Spinal cord (tissue), 10 donors: ENCODE measurements around the gene HSDL2. TPM values are rescaled to one million over a fixed set of nuclear protein-coding genes. Genes with fewer than 3 reads are reported as not detected.
A peak's percentile ranks its signal among the peaks of the same experiment; 100 is the strongest.
"Not testable (repeated sequence)": the region's sequence is repeated elsewhere in the genome, so short reads cannot be mapped to it uniquely, and the experiment has no call there.

Experiments used
- DNase-seq, 6 donors: peaks; one replicate each; pipeline versions ENCODE4 v3.0.0 to v3.0.0-alpha.2; 2013 to 2015; ENCODE audit warnings: low spot score in 6 of 6, low read depth in 4 of 6
- H3K27ac ChIP-seq: one replicate; pipeline ENCODE4 v1.5.1; 2013; ENCODE audit warnings: low read depth, low read length, control low read depth
- H3K27me3 ChIP-seq: one replicate; pipeline ENCODE4 v1.6.1; 2013; ENCODE audit warnings: low read length; ENCODE audit not compliant: control insufficient read depth, insufficient read depth
- H3K36me3 ChIP-seq: one replicate; pipeline ENCODE4 v1.6.1; 2013; ENCODE audit warnings: low read length; ENCODE audit not compliant: control insufficient read depth, insufficient read depth
- H3K4me1 ChIP-seq: one replicate; pipeline ENCODE4 v1.6.1; 2013; ENCODE audit warnings: low read length; ENCODE audit not compliant: control insufficient read depth, insufficient read depth
- H3K4me3 ChIP-seq: one replicate; pipeline ENCODE4 v1.5.1; 2013; ENCODE audit warnings: low read depth, low read length, control low read depth
- H3K9me3 ChIP-seq: one replicate; pipeline ENCODE4 v1.6.1; 2013; ENCODE audit warnings: low read length; ENCODE audit not compliant: control insufficient read depth, insufficient read depth
- WGBS: methylation state at CpG from one replicate; pipeline ENCODE4 v1.1.5; 2013; ENCODE audit warnings: missing lambda C conversion rate; ENCODE audit not compliant: insufficient coverage; 5-methylcytosine and 5-hydroxymethylcytosine counted together
- polyA plus RNA-seq, 2 donors: library from polyadenylated mRNA; unstranded; fragments of 120-200 nt; gene quantifications; one replicate each; pipeline ENCODE4 v1.2.1, GENCODE V29; 2013; ENCODE audit not compliant: insufficient read length in 2 of 2
- total RNA-seq, 2 donors: library from RNA; depleted of rRNA in 1 of 2; stranded (reverse); fragments of 120-200 nt in 1 of 2; fragments of >200 nt in 1 of 2; gene quantifications; one replicate each; pipeline versions ENCODE4 v1.2.3 to v1.2.4, GENCODE V29; 2013 to 2014
- donor health status: healthy.

The HSDL2 gene
- total and polyA plus RNA-seq, 4 donors, result 47.7 to 62.7 (median 56.8) TPM

DNA sequence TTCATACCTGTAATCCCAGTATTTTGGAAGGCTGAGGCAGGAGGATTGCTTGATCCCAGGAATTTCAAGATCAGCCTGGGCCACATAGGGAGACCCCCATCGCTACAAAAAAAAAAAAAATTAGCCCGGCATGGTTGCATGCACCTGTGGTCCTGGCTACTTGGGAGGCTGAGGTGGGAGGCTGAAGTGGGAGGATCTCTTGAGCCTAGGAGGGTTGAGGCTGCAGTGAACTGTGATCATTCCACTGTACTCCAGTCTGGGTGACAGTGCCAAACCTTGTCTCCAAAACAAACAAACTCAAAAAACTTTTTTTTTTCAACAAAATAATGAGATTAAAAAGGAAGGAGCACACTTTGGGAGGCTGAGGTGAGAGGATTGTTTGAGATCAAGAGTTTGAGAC lies 120.9 kb downstream of the HSDL2 start:
- no peak for DNase-seq
- Histone ChIP-seq H3K27ac (no peak overlapping the region), H3K27me3 (no peaks in the 10 kb centered on the region), H3K36me3 (no peaks in the 10 kb centered on the region), H3K4me1 (no peaks in the 10 kb centered on the region), H3K4me3 (no peak overlapping the region), H3K9me3 (no peaks in the 10 kb centered on the region)
- no CpG with 5 or more reads among the region's 2 CpGs for WGBS

DNA sequence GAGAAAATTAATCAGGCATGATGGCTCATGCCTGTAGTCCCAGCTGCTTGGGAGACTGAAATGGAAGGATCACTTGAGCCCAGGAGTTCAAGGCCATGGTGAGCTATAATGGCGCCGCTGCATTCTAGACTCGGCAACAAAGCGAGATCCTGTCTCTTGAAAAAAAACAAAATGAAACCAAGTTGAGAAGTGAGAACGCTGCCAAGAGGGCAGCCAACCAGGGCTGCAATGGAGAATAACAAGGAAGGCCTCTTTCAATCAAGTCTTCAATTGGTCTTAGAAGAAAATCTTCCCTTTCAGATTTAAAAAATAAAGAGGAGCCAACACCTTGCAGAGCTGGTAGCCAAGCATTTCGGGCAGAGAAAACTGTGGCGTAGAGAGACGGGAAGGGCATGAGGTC lies 121.4 kb downstream of the HSDL2 start:
- Histone ChIP-seq H3K4me1 (no peaks in the 10 kb centered on the region), H3K36me3 (no peaks in the 10 kb centered on the region), H3K27ac (no peak overlapping the region), H3K27me3 (no peaks in the 10 kb centered on the region), H3K4me3 (no peak overlapping the region), H3K9me3 (no peaks in the 10 kb centered on the region)
- DNase-seq, result no peak
- 55% methylated on average over 7 of the region's 8 CpGs for WGBS

DNA sequence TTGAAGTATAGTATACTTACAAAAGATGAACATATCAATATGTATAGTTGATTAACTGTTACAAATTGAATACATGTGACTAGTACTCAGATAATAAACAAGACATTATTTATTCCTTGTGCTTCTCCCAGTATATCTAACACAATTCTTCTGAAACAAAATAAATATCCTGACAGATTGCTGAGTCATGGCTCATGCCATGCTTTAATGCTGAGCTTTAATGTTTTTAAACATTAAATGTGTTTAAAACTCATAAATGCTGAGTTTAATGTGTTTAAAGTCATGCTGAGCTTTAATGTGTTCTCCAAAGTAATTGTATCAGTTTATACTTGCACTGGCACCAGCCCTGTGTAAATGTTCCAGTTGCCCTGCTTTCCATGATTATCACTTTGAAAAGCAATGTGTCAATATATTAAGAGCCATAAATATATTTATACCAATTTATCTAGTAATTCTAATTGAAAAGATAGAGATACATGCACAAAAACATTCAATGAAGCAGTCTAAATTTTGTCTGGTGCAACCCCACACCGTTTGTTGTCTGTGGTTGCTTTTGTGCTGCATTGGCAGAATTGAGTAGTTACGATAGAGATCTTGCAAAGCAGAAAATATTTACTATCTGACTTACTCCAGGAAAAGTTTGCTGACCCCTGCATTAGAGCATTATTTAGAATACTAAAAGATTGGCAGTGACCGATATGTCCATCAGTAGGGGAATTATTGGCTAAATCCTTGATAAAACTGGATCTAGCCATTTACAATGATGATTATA lies 122.5 kb downstream of the HSDL2 start:
- no peaks in the 10 kb centered on the region for H3K9me3 ChIP-seq
- WGBS, result no CpG with 5 or more reads among the region's 3 CpGs
- no peaks in the 10 kb centered on the region for H3K36me3 ChIP-seq

DNA sequence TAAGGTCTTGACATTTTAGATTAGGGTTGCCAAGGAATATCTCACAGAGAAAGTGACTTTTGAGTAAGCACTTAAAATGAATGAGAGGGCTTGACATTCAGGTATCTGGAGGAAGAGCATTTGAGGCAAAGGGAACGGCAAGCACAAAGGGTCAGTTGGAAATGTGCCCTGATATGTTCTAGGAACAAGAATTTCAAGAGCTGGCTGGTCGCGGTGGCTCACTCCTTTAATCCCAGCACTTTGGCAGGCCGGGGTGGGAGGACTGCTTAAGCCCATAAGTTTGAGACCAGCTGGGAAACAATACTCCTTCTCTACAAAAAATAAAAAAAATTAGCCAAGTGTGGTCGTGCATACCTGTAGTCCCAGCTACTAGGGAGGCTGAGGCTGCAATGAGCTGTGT lies 123.3 kb downstream of the HSDL2 start:
- H3K36me3 ChIP-seq, result no peaks in the 10 kb centered on the region
- 75% methylated on average over 2 of the region's 5 CpGs for WGBS
- no peaks in the 10 kb centered on the region for H3K27me3 ChIP-seq
- H3K27ac ChIP-seq, result no peak overlapping the region
- H3K4me1 ChIP-seq, result no peaks in the 10 kb centered on the region
- no peaks in the 10 kb centered on the region for H3K9me3 ChIP-seq
- no peak overlapping the region for H3K4me3 ChIP-seq
- no peak for DNase-seq

More for the DNA sequence above, 122.5 kb downstream of the HSDL2 start:
- no peak overlapping the region for H3K27ac ChIP-seq
- no peak for DNase-seq
- no peak overlapping the region for H3K4me3 ChIP-seq
- H3K4me1 ChIP-seq, result no peaks in the 10 kb centered on the region
- no peaks in the 10 kb centered on the region for H3K27me3 ChIP-seq

DNA sequence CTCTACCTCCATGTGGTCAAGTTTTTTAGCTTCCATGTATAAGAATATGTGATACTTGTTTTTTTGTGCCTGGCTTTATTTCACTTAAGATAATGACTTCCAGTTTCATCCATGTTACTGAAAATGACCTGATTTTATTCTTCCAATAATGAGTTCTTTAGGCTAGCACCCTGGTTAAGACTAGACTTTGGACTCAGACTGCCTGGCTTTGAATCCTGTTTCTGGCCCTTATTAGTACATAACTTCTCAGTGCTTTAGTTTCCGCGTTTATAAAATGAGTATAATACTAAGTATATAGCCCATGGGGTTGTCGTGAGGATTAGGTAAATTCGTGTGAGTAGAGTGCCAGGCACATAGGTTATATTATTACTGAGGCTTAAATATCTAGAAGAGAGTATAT lies 125.2 kb downstream of the HSDL2 start:
- Histone ChIP-seq H3K9me3 (no peaks in the 10 kb centered on the region), H3K27me3 (no peaks in the 10 kb centered on the region), H3K27ac (no peak overlapping the region), H3K4me1 (no peaks in the 10 kb centered on the region), H3K4me3 (no peak overlapping the region), H3K36me3 (no peaks in the 10 kb centered on the region)
- WGBS, result no CpG with 5 or more reads among the region's 4 CpGs
- no peak for DNase-seq

DNA sequence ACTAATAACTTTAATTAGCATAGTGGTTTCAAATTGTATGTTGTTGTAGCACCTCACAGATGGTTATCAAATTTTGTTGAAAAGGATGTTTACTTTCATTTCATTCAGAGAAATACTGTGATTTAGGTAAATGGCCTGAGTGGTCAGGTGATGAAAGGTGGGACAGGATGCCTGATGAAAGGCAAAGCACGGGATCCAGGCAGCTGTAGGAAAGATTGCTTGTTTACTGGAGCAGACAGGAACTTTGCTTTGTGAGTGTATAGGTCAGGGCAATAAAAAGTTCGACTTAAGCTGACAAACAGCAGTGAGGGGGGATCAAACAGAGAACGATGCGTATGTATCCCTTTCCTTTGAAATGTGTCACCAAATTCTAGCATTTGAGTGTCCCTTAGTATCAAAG lies 125.7 kb downstream of the HSDL2 start:
- Histone ChIP-seq H3K4me1 (no peaks in the 10 kb centered on the region), H3K9me3 (no peaks in the 10 kb centered on the region), H3K4me3 (no peak overlapping the region), H3K36me3 (no peaks in the 10 kb centered on the region), H3K27ac (no peak overlapping the region), H3K27me3 (no peaks in the 10 kb centered on the region)
- WGBS, result 42% methylated on average over 2 of the region's 4 CpGs
- no peak for DNase-seq

DNA sequence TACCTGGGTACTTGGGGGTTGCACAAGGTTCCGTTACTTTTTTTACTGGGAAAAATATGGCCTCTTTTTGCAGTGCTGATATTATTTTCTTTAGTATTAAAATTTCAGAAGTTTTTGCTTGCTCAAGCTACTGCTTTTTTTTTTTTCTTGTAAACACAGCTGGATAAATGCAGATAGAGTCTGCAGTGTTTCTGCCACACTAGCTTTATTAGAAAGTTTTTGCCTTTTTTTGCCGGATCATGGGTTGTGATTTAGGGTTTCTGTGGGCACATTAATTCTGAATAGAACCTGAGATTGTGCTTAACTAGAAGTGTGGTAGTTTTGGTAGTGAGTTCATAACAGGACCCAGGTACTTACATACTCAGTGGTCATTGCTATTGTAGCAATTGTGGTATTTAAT lies 126.7 kb downstream of the HSDL2 start:
- H3K36me3 ChIP-seq, result no peaks in the 10 kb centered on the region
- no peak overlapping the region for H3K27ac ChIP-seq
- DNase-seq, result no peak
- no peaks in the 10 kb centered on the region for H3K4me1 ChIP-seq
- 63% methylated on average over 1 of the region's 2 CpGs for WGBS
- H3K27me3 ChIP-seq, result no peaks in the 10 kb centered on the region
- H3K4me3 ChIP-seq, result no peak overlapping the region
- H3K9me3 ChIP-seq, result no peaks in the 10 kb centered on the region

DNA sequence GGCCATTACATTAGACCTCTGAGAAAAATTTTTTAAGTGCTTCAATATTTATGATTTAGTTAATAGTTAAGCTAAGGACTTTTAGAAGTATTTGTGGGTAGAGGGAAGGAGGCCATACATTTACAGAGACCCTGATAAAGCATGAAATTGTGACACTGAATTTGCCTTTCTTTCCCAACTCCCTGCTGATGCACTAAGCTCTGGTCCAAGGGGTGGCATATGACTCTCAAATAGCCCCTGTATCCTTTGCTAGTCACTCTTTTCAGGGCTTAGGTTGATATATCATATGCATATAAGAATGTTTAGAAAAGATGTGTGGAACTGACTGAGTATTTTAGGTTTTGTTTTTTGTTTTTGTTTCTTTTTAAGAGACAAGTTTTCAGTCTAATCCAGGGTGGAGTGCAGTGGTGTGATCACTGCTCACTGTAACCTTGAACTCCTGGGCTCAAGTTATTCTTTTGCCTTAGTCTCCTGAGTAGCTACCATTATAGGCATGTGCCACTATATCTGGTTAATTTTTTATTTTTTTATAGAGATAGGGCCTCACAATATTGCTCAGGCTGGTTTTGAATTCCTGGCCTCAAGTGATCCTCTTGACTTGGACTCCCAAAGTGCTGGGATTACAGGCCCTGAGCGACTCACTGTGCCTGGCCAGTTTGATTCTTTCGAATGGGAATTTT lies 127.2 kb downstream of the HSDL2 start:
- H3K4me1 ChIP-seq, result no peaks in the 10 kb centered on the region
- H3K27me3 ChIP-seq, result no peaks in the 10 kb centered on the region
- H3K27ac ChIP-seq, result no peak overlapping the region
- DNase-seq, result no peak
- no peak overlapping the region for H3K4me3 ChIP-seq
- no CpG with 5 or more reads among the region's 2 CpGs for WGBS
- H3K36me3 ChIP-seq, result no peaks in the 10 kb centered on the region
- H3K9me3 ChIP-seq, result no peaks in the 10 kb centered on the region

DNA sequence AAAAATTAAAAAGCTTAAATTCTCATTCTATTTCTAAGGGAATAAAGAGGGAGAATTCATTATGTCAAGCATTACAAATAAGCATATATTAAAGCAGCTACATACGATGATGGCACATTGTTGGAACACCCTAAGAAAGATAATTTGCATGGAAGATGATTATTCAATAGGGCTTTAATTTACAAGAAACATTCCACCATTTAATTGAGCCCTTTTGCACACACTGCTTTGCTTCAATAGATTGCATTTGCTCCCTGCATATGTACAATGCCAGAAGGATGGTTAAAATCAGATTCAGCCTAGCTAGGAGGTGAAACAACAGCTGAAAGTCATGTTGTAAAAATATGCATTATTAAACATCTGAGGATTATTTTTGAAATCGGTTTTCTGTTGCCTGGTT lies 128.5 kb downstream of the HSDL2 start:
- no CpG with 5 or more reads among the region's 2 CpGs for WGBS
- no peaks in the 10 kb centered on the region for H3K36me3 ChIP-seq
- H3K27ac ChIP-seq, result no peak overlapping the region
- peak in 1 of 6 donors; percentile 80 for DNase-seq
- H3K9me3 ChIP-seq, result no peaks in the 10 kb centered on the region
- no peaks in the 10 kb centered on the region for H3K27me3 ChIP-seq
- no peak overlapping the region for H3K4me3 ChIP-seq
- H3K4me1 ChIP-seq, result no peaks in the 10 kb centered on the region

DNA sequence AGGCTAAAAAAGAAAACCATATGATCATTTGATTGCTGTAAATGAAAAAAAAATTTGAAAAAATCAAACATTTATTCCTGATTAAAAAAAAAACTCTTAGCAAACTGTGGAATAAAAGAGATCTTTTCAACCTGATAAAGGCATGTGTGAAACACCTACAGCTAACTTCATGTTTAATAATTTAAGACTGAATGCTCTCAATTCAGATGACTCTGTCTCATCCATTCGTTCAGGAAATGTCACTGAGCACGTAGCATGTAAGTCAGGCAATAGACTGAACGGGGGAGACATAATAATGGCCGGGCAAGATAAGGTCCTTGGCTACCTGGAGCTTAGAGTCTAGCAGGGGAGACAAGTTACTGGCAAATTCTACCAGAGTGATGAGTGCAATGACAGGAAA lies 132.5 kb downstream of the HSDL2 start:
- not testable (repeated sequence) for H3K27me3 ChIP-seq, DNase-seq, H3K4me3 ChIP-seq, H3K27ac ChIP-seq, H3K36me3 ChIP-seq, H3K9me3 ChIP-seq, H3K4me1 ChIP-seq
- WGBS, result no CpG with 5 or more reads among the region's 4 CpGs
